Parathyroid adenoma (tissue), 2 donors: ENCODE measurements around the gene USP36.
"Not testable (repeated sequence)": the region's sequence is repeated elsewhere in the genome, so short reads cannot be mapped to it uniquely, and the experiment has no call there.

Experiments used
- H2AFZ ChIP-seq: fragments of 300-600 bp; sonication (generic); one replicate; pipeline ENCODE4 v1.7.0; 2017; ENCODE audit warnings: antibody characterized with exemption, mild to moderate bottlenecking
- H3K27ac ChIP-seq: fragments of 300-600 bp; sonication (generic); one replicate; pipeline ENCODE4 v1.7.0; 2017
- H3K27me3 ChIP-seq: fragments of 300-600 bp; sonication (generic); one replicate; pipeline ENCODE4 v1.7.0; 2017; ENCODE audit warnings: low read length; ENCODE audit not compliant: control insufficient read depth, insufficient read depth
- H3K36me3 ChIP-seq: fragments of 300-600 bp; sonication (generic); one replicate; pipeline ENCODE4 v1.7.0; 2017; ENCODE audit warnings: low read length; ENCODE audit not compliant: control insufficient read depth, insufficient read depth
- H3K4me1 ChIP-seq: fragments of 300-600 bp; sonication (generic); one replicate; pipeline ENCODE4 v1.7.0; 2017; ENCODE audit warnings: control low read depth
- H3K4me2 ChIP-seq: fragments of 300-600 bp; sonication (generic); one replicate; pipeline ENCODE4 v1.7.0; 2017; ENCODE audit warnings: low read length
- H3K4me3 ChIP-seq: fragments of 300-600 bp; sonication (generic); one replicate; pipeline ENCODE4 v1.7.0; 2017; ENCODE audit warnings: low read depth, low read length
- H3K79me2 ChIP-seq: fragments of 300-600 bp; sonication (generic); one replicate; pipeline ENCODE4 v1.7.0; 2017; ENCODE audit warnings: control low read depth
- H3K9ac ChIP-seq: fragments of 300-600 bp; sonication (generic); one replicate; pipeline ENCODE4 v1.7.0; 2017; ENCODE audit warnings: mild to moderate bottlenecking
- H3K9me3 ChIP-seq: fragments of 300-600 bp; sonication (generic); one replicate; pipeline ENCODE4 v1.7.0; 2017; ENCODE audit warnings: low read length; ENCODE audit not compliant: control insufficient read depth
- TF ChIP-seq, protein P1 (sequence below): fragments of 300-600 bp; sonication (generic); IDR thresholded peaks from one replicate; pipeline ENCODE4 v1.7.0; 2017; ENCODE audit warnings: antibody characterized with exemption, mild to moderate bottlenecking
- donor health status: primary hyperparathyroidism.

USP36 gene

GRCh38 chr17:78781104-78781892, 59.3 kb downstream of the USP36 start:
- no peaks in the 10 kb centered on the region for H3K9me3 ChIP-seq
- H3K9ac ChIP-seq, result peak overlapping the region; percentile 71
- no peaks in the 10 kb centered on the region for H3K36me3 ChIP-seq
- peak overlapping the region; percentile 65 for H3K4me3 ChIP-seq
- peak overlapping the region; percentile 51 for H3K27ac ChIP-seq
- peak overlapping the region; percentile 77 for H2AFZ ChIP-seq
- peaks cover 2% of the 10 kb centered on the region for H3K79me2 ChIP-seq
- H3K4me1 ChIP-seq, result peaks cover 9% of the 10 kb centered on the region
- no peaks in the 10 kb centered on the region for H3K27me3 ChIP-seq
- peak overlapping the region; percentile 61 for H3K4me2 ChIP-seq
- TF ChIP-seq, protein P1, sequence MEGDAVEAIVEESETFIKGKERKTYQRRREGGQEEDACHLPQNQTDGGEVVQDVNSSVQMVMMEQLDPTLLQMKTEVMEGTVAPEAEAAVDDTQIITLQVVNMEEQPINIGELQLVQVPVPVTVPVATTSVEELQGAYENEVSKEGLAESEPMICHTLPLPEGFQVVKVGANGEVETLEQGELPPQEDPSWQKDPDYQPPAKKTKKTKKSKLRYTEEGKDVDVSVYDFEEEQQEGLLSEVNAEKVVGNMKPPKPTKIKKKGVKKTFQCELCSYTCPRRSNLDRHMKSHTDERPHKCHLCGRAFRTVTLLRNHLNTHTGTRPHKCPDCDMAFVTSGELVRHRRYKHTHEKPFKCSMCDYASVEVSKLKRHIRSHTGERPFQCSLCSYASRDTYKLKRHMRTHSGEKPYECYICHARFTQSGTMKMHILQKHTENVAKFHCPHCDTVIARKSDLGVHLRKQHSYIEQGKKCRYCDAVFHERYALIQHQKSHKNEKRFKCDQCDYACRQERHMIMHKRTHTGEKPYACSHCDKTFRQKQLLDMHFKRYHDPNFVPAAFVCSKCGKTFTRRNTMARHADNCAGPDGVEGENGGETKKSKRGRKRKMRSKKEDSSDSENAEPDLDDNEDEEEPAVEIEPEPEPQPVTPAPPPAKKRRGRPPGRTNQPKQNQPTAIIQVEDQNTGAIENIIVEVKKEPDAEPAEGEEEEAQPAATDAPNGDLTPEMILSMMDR, result no peak

- H3K9ac ChIP-seq, result no peak overlapping the region
- no peak overlapping the region for H3K4me2 ChIP-seq
- TF ChIP-seq, protein P1, result no peak
- peaks cover 4% of the 10 kb centered on the region for H3K79me2 ChIP-seq
- H3K4me1 ChIP-seq, result peaks cover 9% of the 10 kb centered on the region
- no peaks in the 10 kb centered on the region for H3K36me3 ChIP-seq
- H3K27me3 ChIP-seq, result no peaks in the 10 kb centered on the region
- peak overlapping the region; percentile 39 for H3K27ac ChIP-seq
- H2AFZ ChIP-seq, result no peak overlapping the region
- H3K4me3 ChIP-seq, result peak overlapping the region; percentile 12
- no peaks in the 10 kb centered on the region for H3K9me3 ChIP-seq
Measured at GRCh38 chr17:78780335-78780734, 60.3 kb downstream of the USP36 start.

DNA sequence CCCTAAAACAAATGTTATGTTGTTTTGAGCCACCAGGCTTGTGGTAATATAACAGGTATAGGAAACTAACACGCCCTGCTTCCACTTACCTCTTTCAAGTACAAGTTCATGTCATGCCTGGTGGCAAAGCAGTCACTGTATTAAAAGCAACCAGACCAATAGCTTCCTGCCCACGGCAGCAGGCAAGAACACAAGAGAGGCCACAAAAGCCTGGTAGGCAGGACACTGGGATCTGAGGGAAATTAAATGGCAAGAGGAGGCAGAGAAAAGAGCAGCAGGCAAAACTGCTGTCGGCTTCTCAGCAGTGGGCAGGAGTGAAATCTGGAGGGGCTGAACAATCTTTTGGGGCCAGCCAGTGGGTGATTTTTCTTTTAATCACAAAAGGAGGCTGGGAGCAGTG, 60.8 kb downstream of the USP36 start:
- no peaks in the 10 kb centered on the region for H3K27me3 ChIP-seq
- peaks cover 4% of the 10 kb centered on the region for H3K79me2 ChIP-seq
- TF ChIP-seq, protein P1, result no peak
- peak overlapping the region; percentile 19 for H2AFZ ChIP-seq
- H3K9ac ChIP-seq, result no peak overlapping the region
- no peaks in the 10 kb centered on the region for H3K36me3 ChIP-seq
- peak overlapping the region; percentile 12 for H3K4me3 ChIP-seq
- peak overlapping the region; percentile 39 for H3K27ac ChIP-seq
- peak overlapping the region; percentile 14 for H3K4me2 ChIP-seq
- no peaks in the 10 kb centered on the region for H3K9me3 ChIP-seq
- H3K4me1 ChIP-seq, result peaks cover 9% of the 10 kb centered on the region

DNA sequence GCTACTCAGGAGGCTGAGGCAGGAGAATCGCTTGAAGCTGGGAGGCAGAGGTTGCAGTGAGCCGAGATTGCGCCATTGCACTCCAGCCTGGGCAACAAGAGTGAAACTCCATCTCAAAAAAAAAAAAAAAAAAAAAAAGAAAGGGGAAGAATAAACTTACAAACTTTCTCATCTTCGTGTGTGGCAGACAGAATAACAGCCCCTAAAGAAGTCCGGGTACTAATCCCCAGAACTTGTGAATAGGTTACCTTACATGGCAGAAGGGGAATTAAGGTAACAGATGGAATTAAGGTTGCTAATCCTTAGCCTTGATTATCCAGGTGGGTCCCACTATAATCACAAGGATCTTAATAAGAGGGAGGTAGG, 61.3 kb downstream of the USP36 start:
- not testable (repeated sequence) for H3K9me3 ChIP-seq, H3K79me2 ChIP-seq, H3K4me2 ChIP-seq, H2AFZ ChIP-seq, H3K27me3 ChIP-seq, H3K4me3 ChIP-seq, H3K9ac ChIP-seq, H3K36me3 ChIP-seq, H3K4me1 ChIP-seq
- peak overlapping the region; percentile 39 for H3K27ac ChIP-seq

GRCh38 chr17:78777881-78778280, 62.7 kb downstream of the USP36 start:
- H3K4me1 ChIP-seq, result peaks cover 2% of the 10 kb centered on the region
- peaks cover 7% of the 10 kb centered on the region for H3K79me2 ChIP-seq
- H3K27me3 ChIP-seq, result no peaks in the 10 kb centered on the region
- no peak overlapping the region for H3K9ac ChIP-seq
- H3K4me2 ChIP-seq, result no peak overlapping the region
- no peak overlapping the region for H3K4me3 ChIP-seq
- H2AFZ ChIP-seq, result no peak overlapping the region
- no peaks in the 10 kb centered on the region for H3K9me3 ChIP-seq
- TF ChIP-seq, protein P1, result no peak
- H3K27ac ChIP-seq, result no peak overlapping the region
- no peaks in the 10 kb centered on the region for H3K36me3 ChIP-seq
